ENCODE measurements around the gene HERC3. TPM values are rescaled to one million over a fixed set of nuclear protein-coding genes. Genes with fewer than 3 reads are reported as not detected.

Gene HERC3
- polyA plus RNA-seq, 3 donors, result 30.5 to 36.9 (median 36.7) TPM

GRCh38 chr4:88573276-88573980, 18.9 kb upstream of the HERC3 start:
- Mint-ChIP-seq H3K36me3 (no peaks in the 10 kb centered on the region), H3K9me3 (peaks cover 0 to 4% (median 0%) of the 10 kb centered on the region in 7 donors), H3K27ac (no peak overlapping the region), H3K4me3 (no peak overlapping the region), H3K4me1 (peaks cover 2% of the 10 kb centered on the region), H3K27me3 (ENCODE audit: low read depth in 3 of 3) (peaks cover 0 to 2% (median 0%) of the 10 kb centered on the region in 3 donors)
- H3K4me2 ChIP-seq (replicated peaks; ENCODE audit: extremely low read depth, low read length, poor library complexity, severe bottlenecking), result no peak overlapping the region
- no peak overlapping the region for H3K4me3 ChIP-seq (replicated peaks in 1 of 3; ENCODE audit: low read depth in 2 of 3, low read length in 3 of 3)
- intact Hi-C loops (cut with micrococcal nuclease), result no loop called here
- no peaks in the 10 kb centered on the region for H3K9me3 ChIP-seq (replicated peaks in 1 of 2; ENCODE audit: control insufficient read depth in 1 of 2, insufficient read depth in 1 of 2, low read length in 2 of 2)
- H3K36me3 ChIP-seq (replicated peaks in 1 of 2; ENCODE audit: control insufficient read depth in 1 of 2, insufficient read depth in 2 of 2, low read length in 2 of 2), result no peaks in the 10 kb centered on the region
- no peaks in the 10 kb centered on the region for H4K20me1 ChIP-seq (ENCODE audit: insufficient read depth, low read length)
- no peak overlapping the region for H3K9ac ChIP-seq (ENCODE audit: insufficient read depth, low read length, poor library complexity, severe bottlenecking)
- no peak for DNase-seq
- no peaks in the 10 kb centered on the region for H3K4me1 ChIP-seq (ENCODE audit: control insufficient read depth in 1 of 2, insufficient read depth in 2 of 2, low read length in 2 of 2)
- H2AFZ ChIP-seq (ENCODE audit: insufficient read depth, low read depth, low read length, poor library complexity, severe bottlenecking), result no peak overlapping the region
- H3K27me3 ChIP-seq (ENCODE audit: control insufficient read depth in 2 of 2, insufficient read depth in 2 of 2, low read length in 2 of 2), result no peaks in the 10 kb centered on the region
- no peaks in the 10 kb centered on the region for H3K79me2 ChIP-seq (ENCODE audit: insufficient read depth, low read length)
- H3K27ac ChIP-seq (ENCODE audit: low read depth in 1 of 2, low read length in 2 of 2), result no peak overlapping the region
- TF ChIP-seq CTCF (IDR thresholded peaks at IDR 0.05), result no peak
- WGBS (ENCODE audit: insufficient coverage), result no CpG with 5 or more reads among the region's 2 CpGs

GRCh38 chr4:88573995-88574394, 18.3 kb upstream of the HERC3 start:
- H3K9me3 Mint-ChIP-seq, result peaks cover 0 to 3% (median 0%) of the 10 kb centered on the region in 7 donors

More at GRCh38 chr4:88573995-88574394, 18.3 kb upstream of the HERC3 start:
- no peaks in the 10 kb centered on the region for H3K36me3 ChIP-seq (replicated peaks in 1 of 2; ENCODE audit: control insufficient read depth in 1 of 2, insufficient read depth in 2 of 2, low read length in 2 of 2)
- no peak overlapping the region for H3K9ac ChIP-seq (ENCODE audit: insufficient read depth, low read length, poor library complexity, severe bottlenecking)
- no peak overlapping the region for H3K4me2 ChIP-seq (replicated peaks; ENCODE audit: extremely low read depth, low read length, poor library complexity, severe bottlenecking)
- Mint-ChIP-seq H3K27ac (no peak overlapping the region), H3K4me1 (peaks cover 2% of the 10 kb centered on the region), H3K4me3 (no peak overlapping the region), H3K36me3 (no peaks in the 10 kb centered on the region), H3K27me3 (ENCODE audit: low read depth in 3 of 3) (peaks cover 0 to 2% (median 0%) of the 10 kb centered on the region in 3 donors)
- H4K20me1 ChIP-seq (ENCODE audit: insufficient read depth, low read length), result no peaks in the 10 kb centered on the region
- intact Hi-C loops (cut with micrococcal nuclease), result no loop called here
- no peak overlapping the region for H2AFZ ChIP-seq (ENCODE audit: insufficient read depth, low read depth, low read length, poor library complexity, severe bottlenecking)
- H3K9me3 ChIP-seq (replicated peaks in 1 of 2; ENCODE audit: control insufficient read depth in 1 of 2, insufficient read depth in 1 of 2, low read length in 2 of 2), result no peaks in the 10 kb centered on the region
- H3K4me1 ChIP-seq (ENCODE audit: control insufficient read depth in 1 of 2, insufficient read depth in 2 of 2, low read length in 2 of 2), result no peaks in the 10 kb centered on the region
- no peak for TF ChIP-seq CTCF (IDR thresholded peaks at IDR 0.05)
- no peak for DNase-seq
- no peak overlapping the region for H3K4me3 ChIP-seq (replicated peaks in 1 of 3; ENCODE audit: low read depth in 2 of 3, low read length in 3 of 3)
- no peak overlapping the region for H3K27ac ChIP-seq (ENCODE audit: low read depth in 1 of 2, low read length in 2 of 2)
- no peaks in the 10 kb centered on the region for H3K27me3 ChIP-seq (ENCODE audit: control insufficient read depth in 2 of 2, insufficient read depth in 2 of 2, low read length in 2 of 2)
- H3K79me2 ChIP-seq (ENCODE audit: insufficient read depth, low read length), result no peaks in the 10 kb centered on the region
- whole genome bisulfite sequencing (ENCODE audit: insufficient coverage), result 100% methylated on average over 1 of the region's 2 CpGs
